HepG2 (cell line): ENCODE measurements around the gene BLZF1. TPM values are rescaled to one million over a fixed set of nuclear protein-coding genes. Genes with fewer than 3 reads are reported as not detected.

ENCODE experiments used
- ATAC-seq: fragments of 200-7000 bp; cut with Tn5 transposase; 3 replicates; pipeline ENCODE4 v1.9.1; 2020; ENCODE audit warnings: mild to moderate bottlenecking, moderate library complexity
- BruUV-seq: library from RNA; stranded (reverse); fragments of 400-500 nt; replicated peaks from 2 replicates; lab custom pipeline; 2021; lab: Mats Ljungman, UMichigan
- CTCF ChIA-PET: fragments of 300-600 bp; formaldehyde crosslinking; extraction: SDS; loops from one replicate; lab custom pipeline; 2021; ENCODE audit warnings: low total read pairs, inconsistent platforms, low intra/inter-chr PET ratio; lab: Yijun Ruan, JAX
- POLR2A ChIA-PET: fragments of 350-600 bp; sonication (Branson Sonifier 250); formaldehyde crosslinking; loops from one replicate; lab custom pipeline; 2020; ENCODE audit warnings: antibody characterized with exemption, inconsistent platforms; lab: Yijun Ruan, JAX
- DNase-seq: peaks from one replicate; pipeline ENCODE4 v3.0.0-alpha.2; 2015; ENCODE audit warnings: low spot score
- FAIRE-seq: peaks from 3 replicates; lab custom pipeline; 2011; peaks lifted over from hg19 to GRCh38; lab: Jason Lieb, UNC
- H2AFZ ChIP-seq: one replicate; pipeline ENCODE4 v1.6.1; 2011; ENCODE audit warnings: low read length, inconsistent platforms
- H3K27ac ChIP-seq: fragments of 300-600 bp; 3 replicates; pipeline ENCODE4 v1.8.0; 2011; ENCODE audit warnings: mixed run types, mild to moderate bottlenecking, mixed read lengths, low read length, inconsistent platforms; ENCODE audit not compliant: insufficient read depth; ENCODE audit errors: extremely low read length
- H3K27me3 ChIP-seq, 2 experiments: fragments of 200-600 bp in 1 of 2; 2 replicates in 1 of 2; 3 replicates in 1 of 2; pipeline versions ENCODE4 v1.6.0 to v1.8.0; 2011; ENCODE audit warnings: low read length in 2 of 2, mild to moderate bottlenecking in 2 of 2, moderate library complexity in 2 of 2, inconsistent platforms in 1 of 2; ENCODE audit not compliant: insufficient read depth in 2 of 2, control insufficient read depth in 1 of 2
- H3K36me3 ChIP-seq, 2 experiments: fragments of 200-600 bp in 1 of 2; replicated peaks in 1 of 2; 2 replicates in 1 of 2; 3 replicates in 1 of 2; pipeline versions ENCODE4 v1.5.1 to v1.8.0; 2011; ENCODE audit warnings: low read length in 2 of 2, inconsistent platforms in 1 of 2; ENCODE audit not compliant: insufficient read depth in 2 of 2, control insufficient read depth in 1 of 2
- H3K4me1 ChIP-seq: 2 replicates; pipeline ENCODE4 v1.5.1; 2012; ENCODE audit warnings: low read length, inconsistent platforms; ENCODE audit not compliant: insufficient read depth
- H3K4me2 ChIP-seq: 2 replicates; pipeline ENCODE4 v1.6.0; 2011; ENCODE audit warnings: low read depth, low read length, inconsistent platforms
- H3K4me3 ChIP-seq, 3 experiments: fragments of 200-600 bp in 1 of 3; sonication (generic), shearing (Covaris generic) in 1 of 3; replicated peaks in 1 of 3; 2 replicates each; pipeline ENCODE4 v1.5.1; 2011 to 2016; ENCODE audit warnings: low read length in 3 of 3, inconsistent platforms in 2 of 3, low read depth in 2 of 3, mild to moderate bottlenecking in 2 of 3, control low read depth in 1 of 3, mixed read lengths in 1 of 3; ENCODE audit not compliant: insufficient read depth in 1 of 3
- H3K79me2 ChIP-seq: one replicate; pipeline ENCODE4 v1.6.1; 2011; ENCODE audit warnings: low read length, inconsistent platforms; ENCODE audit not compliant: insufficient read depth
- H3K9ac ChIP-seq: 2 replicates; pipeline ENCODE4 v1.6.0; 2011; ENCODE audit warnings: mild to moderate bottlenecking, low read depth, low read length, inconsistent platforms; ENCODE audit not compliant: insufficient read depth
- H3K9me3 ChIP-seq: 2 replicates; pipeline ENCODE4 v1.5.1; 2012; ENCODE audit warnings: mild to moderate bottlenecking, low read length
- H4K20me1 ChIP-seq: 2 replicates; pipeline ENCODE4 v1.6.0; 2011; ENCODE audit warnings: inconsistent platforms, mild to moderate bottlenecking, low read length, moderate library complexity; ENCODE audit not compliant: insufficient read depth
- FOXK2 ChIP-seq: fragments of 450-650 bp; IDR thresholded peaks from 2 replicates; pipeline ENCODE4 v1.6.1; 2016
- HBP1 ChIP-seq: IDR thresholded peaks from 2 replicates; pipeline ENCODE4 v1.6.1; 2016; ENCODE audit warnings: low read depth, control low read depth
- HOXA7 ChIP-seq: sonication (generic); formaldehyde crosslinking; IDR thresholded peaks from 2 replicates; pipeline ENCODE4 v1.8.1; 2022; ENCODE audit warnings: mild to moderate bottlenecking, missing genetic modification reagents, moderate library complexity
- THAP8 ChIP-seq: sonication (generic); formaldehyde crosslinking; IDR thresholded peaks from 2 replicates; pipeline ENCODE4 v1.5.1; 2020; ENCODE audit warnings: missing genetic modification reagents, mild to moderate bottlenecking, borderline replicate concordance
- TOE1 ChIP-seq: sonication (generic); formaldehyde crosslinking; IDR thresholded peaks from 2 replicates; pipeline ENCODE4 v1.4.0; 2020; ENCODE audit warnings: mild to moderate bottlenecking, missing genetic modification reagents
- ZC3H13 ChIP-seq: sonication (generic); formaldehyde crosslinking; IDR thresholded peaks from 2 replicates; pipeline ENCODE4 v1.8.1; 2023; ENCODE audit warnings: mild to moderate bottlenecking, missing genetic modification reagents, moderate library complexity
- ZNF20 ChIP-seq: sonication (generic); formaldehyde crosslinking; IDR thresholded peaks from 2 replicates; pipeline ENCODE4 v1.4.0; 2020; ENCODE audit warnings: mild to moderate bottlenecking, moderate library complexity, missing genetic modification reagents
- ZNF546 ChIP-seq: sonication (generic); formaldehyde crosslinking; conservative IDR thresholded peaks from 2 replicates; pipeline ENCODE4 v1.8.1; 2023; ENCODE audit warnings: mild to moderate bottlenecking, missing genetic modification reagents
- ZNF75D ChIP-seq: sonication (generic); formaldehyde crosslinking; IDR thresholded peaks from 2 replicates; pipeline ENCODE4 v1.8.1; 2023; ENCODE audit warnings: missing genetic modification reagents, mild to moderate bottlenecking, borderline replicate concordance
- ZNF772 ChIP-seq: sonication (generic); formaldehyde crosslinking; IDR thresholded peaks from 2 replicates; pipeline ENCODE4 v1.5.0; 2020; ENCODE audit warnings: mild to moderate bottlenecking, missing genetic modification reagents
- WGBS: methylation state at CpG from one replicate; pipeline ENCODE4 v1.1.6; 2017; ENCODE audit warnings: low lambda C conversion rate; 5-methylcytosine and 5-hydroxymethylcytosine counted together
- in situ Hi-C: cut with HindIII; loops from 2 replicates; pipeline ENCODE4 v1.10.0; 2017; ENCODE audit warnings: low pct_unique_long_range_greater_than_20kb; ENCODE audit not compliant: extremely low pct_ligation_motif_present
- intact Hi-C: fragments of 100-400 bp; cut with micrococcal nuclease; formaldehyde crosslinking; loops from one replicate; pipeline ENCODE4 v1.10.0; 2022; ENCODE audit not compliant: unreplicated experiment
- polyA plus RNA-seq, 8 experiments: library from polyadenylated mRNA; depleted of rRNA in 3 of 8; stranded (reverse) in 7 of 8; unstranded in 1 of 8; fragments of >200 nt; fragmentation: Illumina TruSeq in 4 of 8; extraction: Trizol in 4 of 8; gene quantifications; 2 replicates each; pipeline versions ENCODE4 v1.2.1 to v1.2.3, GENCODE V29; 2011 to 2016; ENCODE audit warnings: low read depth in 4 of 8, missing spikeins in 1 of 8, mixed read lengths in 1 of 8; ENCODE audit not compliant: insufficient read depth in 1 of 8
- total RNA-seq, 5 experiments: library from RNA; depleted of rRNA; stranded (reverse); fragments of >200 nt; fragmentation: Illumina TruSeq; extraction: Trizol; gene quantifications; 2 replicates each; pipeline ENCODE4 v1.2.3, GENCODE V29; 2016; ENCODE audit warnings: low read depth in 1 of 5
- TF ChIP-seq, protein P1 (sequence below), 2 experiments: sonication (generic) in 1 of 2; formaldehyde crosslinking in 1 of 2; IDR thresholded peaks; 2 replicates each; pipeline versions ENCODE4 v1.6.1 to v1.9.0; 2014 to 2022; ENCODE audit warnings: antibody characterized with exemption in 1 of 2, borderline replicate concordance in 1 of 2, inconsistent platforms in 1 of 2, low read depth in 1 of 2, missing genetic modification reagents in 1 of 2
- TF ChIP-seq, protein P2 (sequence below): sonication (generic); formaldehyde crosslinking; IDR thresholded peaks from 2 replicates; pipeline ENCODE4 v1.5.1; 2020; ENCODE audit warnings: mild to moderate bottlenecking, missing genetic modification reagents, moderate library complexity

BLZF1 gene
- total and polyA plus RNA-seq, 2 of the 13 experiments (the other 11 are each of a cell fraction or from before 2014, with no cell fraction given), result 4.5 to 13.7 TPM

DNA sequence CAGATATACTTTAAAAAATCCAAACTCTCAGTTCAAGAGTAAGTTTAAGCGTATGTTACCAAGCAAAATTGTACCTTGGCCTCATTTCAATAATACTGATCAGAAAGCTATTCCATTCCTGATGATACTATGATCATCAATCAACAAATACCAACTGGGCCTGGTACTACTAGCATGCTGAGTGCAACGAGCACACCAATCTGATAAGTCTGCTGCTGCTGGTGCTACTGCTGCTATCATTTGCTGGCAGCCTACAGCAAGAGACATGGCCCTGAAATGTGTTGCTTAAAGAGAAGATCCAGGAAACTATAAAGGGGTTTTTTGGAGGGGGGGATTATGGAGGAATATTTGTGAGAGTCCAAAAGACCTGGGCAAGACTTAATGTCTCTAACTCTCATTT, 40.1 kb upstream of the BLZF1 start:
- DNase-seq (no peak), ATAC-seq (no peak), FAIRE-seq (no peak)
- Histone ChIP-seq H4K20me1 (no peaks in the 10 kb centered on the region), H3K79me2 (no peaks in the 10 kb centered on the region), H3K4me1 (no peaks in the 10 kb centered on the region), H3K27ac (no peak overlapping the region), H3K9ac (no peak overlapping the region), H3K9me3 (no peaks in the 10 kb centered on the region), H3K4me2 (no peak overlapping the region), H3K27me3 (no peaks in the 10 kb centered on the region), H3K36me3 (no peaks in the 10 kb centered on the region), H2AFZ (no peak overlapping the region), H3K4me3 (no peak overlapping the region)
- ChIA-PET POLR2A (no interaction called here), CTCF (no interaction called here)
- WGBS, result 93% methylated on average over 2 of the region's 2 CpGs
- no TSS peak for BruUV-seq
- in situ Hi-C loops (no loop called here), intact Hi-C loops (no loop called here)
- TF ChIP-seq HOXA7 (CRISPR knock-in tag) (no peak), ZNF75D (CRISPR knock-in tag) (no peak), FOXK2 (no peak), ZNF772 (CRISPR knock-in tag) (no peak), HBP1 (CRISPR knock-in tag) (no peak), ZNF546 (no peak), THAP8 (CRISPR knock-in tag) (no peak), TOE1 (CRISPR knock-in tag) (no peak), ZC3H13 (no peak), ZNF20 (CRISPR knock-in tag) (no peak)
- TF ChIP-seq, protein P1, sequence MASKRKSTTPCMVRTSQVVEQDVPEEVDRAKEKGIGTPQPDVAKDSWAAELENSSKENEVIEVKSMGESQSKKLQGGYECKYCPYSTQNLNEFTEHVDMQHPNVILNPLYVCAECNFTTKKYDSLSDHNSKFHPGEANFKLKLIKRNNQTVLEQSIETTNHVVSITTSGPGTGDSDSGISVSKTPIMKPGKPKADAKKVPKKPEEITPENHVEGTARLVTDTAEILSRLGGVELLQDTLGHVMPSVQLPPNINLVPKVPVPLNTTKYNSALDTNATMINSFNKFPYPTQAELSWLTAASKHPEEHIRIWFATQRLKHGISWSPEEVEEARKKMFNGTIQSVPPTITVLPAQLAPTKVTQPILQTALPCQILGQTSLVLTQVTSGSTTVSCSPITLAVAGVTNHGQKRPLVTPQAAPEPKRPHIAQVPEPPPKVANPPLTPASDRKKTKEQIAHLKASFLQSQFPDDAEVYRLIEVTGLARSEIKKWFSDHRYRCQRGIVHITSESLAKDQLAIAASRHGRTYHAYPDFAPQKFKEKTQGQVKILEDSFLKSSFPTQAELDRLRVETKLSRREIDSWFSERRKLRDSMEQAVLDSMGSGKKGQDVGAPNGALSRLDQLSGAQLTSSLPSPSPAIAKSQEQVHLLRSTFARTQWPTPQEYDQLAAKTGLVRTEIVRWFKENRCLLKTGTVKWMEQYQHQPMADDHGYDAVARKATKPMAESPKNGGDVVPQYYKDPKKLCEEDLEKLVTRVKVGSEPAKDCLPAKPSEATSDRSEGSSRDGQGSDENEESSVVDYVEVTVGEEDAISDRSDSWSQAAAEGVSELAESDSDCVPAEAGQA (IDR thresholded peaks at IDR 0.05; ENCODE audit: low read depth), result no peak
- TF ChIP-seq, protein P1 (CRISPR knock-in tag; IDR thresholded peaks at IDR 0.05; ENCODE audit: borderline replicate concordance), result no peak
- TF ChIP-seq, protein P2, sequence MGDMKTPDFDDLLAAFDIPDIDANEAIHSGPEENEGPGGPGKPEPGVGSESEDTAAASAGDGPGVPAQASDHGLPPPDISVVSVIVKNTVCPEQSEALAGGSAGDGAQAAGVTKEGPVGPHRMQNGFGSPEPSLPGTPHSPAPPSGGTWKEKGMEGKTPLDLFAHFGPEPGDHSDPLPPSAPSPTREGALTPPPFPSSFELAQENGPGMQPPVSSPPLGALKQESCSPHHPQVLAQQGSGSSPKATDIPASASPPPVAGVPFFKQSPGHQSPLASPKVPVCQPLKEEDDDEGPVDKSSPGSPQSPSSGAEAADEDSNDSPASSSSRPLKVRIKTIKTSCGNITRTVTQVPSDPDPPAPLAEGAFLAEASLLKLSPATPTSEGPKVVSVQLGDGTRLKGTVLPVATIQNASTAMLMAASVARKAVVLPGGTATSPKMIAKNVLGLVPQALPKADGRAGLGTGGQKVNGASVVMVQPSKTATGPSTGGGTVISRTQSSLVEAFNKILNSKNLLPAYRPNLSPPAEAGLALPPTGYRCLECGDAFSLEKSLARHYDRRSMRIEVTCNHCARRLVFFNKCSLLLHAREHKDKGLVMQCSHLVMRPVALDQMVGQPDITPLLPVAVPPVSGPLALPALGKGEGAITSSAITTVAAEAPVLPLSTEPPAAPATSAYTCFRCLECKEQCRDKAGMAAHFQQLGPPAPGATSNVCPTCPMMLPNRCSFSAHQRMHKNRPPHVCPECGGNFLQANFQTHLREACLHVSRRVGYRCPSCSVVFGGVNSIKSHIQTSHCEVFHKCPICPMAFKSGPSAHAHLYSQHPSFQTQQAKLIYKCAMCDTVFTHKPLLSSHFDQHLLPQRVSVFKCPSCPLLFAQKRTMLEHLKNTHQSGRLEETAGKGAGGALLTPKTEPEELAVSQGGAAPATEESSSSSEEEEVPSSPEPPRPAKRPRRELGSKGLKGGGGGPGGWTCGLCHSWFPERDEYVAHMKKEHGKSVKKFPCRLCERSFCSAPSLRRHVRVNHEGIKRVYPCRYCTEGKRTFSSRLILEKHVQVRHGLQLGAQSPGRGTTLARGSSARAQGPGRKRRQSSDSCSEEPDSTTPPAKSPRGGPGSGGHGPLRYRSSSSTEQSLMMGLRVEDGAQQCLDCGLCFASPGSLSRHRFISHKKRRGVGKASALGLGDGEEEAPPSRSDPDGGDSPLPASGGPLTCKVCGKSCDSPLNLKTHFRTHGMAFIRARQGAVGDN (CRISPR knock-in tag), result no peak
